Psoas muscle (tissue), 8 donors: ENCODE data around the gene ELAPOR1. TPM values are rescaled to one million over a fixed set of nuclear protein-coding genes. Genes with fewer than 3 reads are reported as not detected.

ENCODE experiments used
- ATAC-seq, 4 donors: fragments of 200-7000 bp; cut with Tn5 transposase; one replicate each; pipeline ENCODE4 v1.9.1; 2020; ENCODE audit warnings: moderate library complexity in 3 of 4, mild to moderate bottlenecking in 2 of 4
- DNase-seq, 2 donors: peaks; one replicate each; pipeline ENCODE4 v3.0.0-alpha.2; 2020
- H3K27ac ChIP-seq: fragments of 200-600 bp; one replicate; pipeline ENCODE4 v1.8.0; 2022
- H3K27me3 ChIP-seq, 3 donors: fragments of 200-600 bp in 1 of 3; one replicate each; pipeline versions ENCODE4 v1.6.1 to v1.8.0; 2013 to 2022; ENCODE audit warnings: low read length in 2 of 3, mild to moderate bottlenecking in 2 of 3, moderate library complexity in 1 of 3; ENCODE audit not compliant: insufficient read depth in 3 of 3
- H3K36me3 ChIP-seq, 2 donors: fragments of 200-600 bp in 1 of 2; one replicate each; pipeline versions ENCODE4 v1.6.1 to v1.8.0; 2013 to 2022; ENCODE audit warnings: low read depth in 1 of 2, mild to moderate bottlenecking in 1 of 2, moderate library complexity in 1 of 2; ENCODE audit not compliant: insufficient read depth in 1 of 2
- H3K4me1 ChIP-seq: fragments of 200-600 bp; one replicate; pipeline ENCODE4 v1.8.0; 2022
- H3K4me3 ChIP-seq: fragments of 200-600 bp; one replicate; pipeline ENCODE4 v1.8.0; 2022; ENCODE audit warnings: mild to moderate bottlenecking
- H3K9me3 ChIP-seq: fragments of 200-600 bp; one replicate; pipeline ENCODE4 v1.8.0; 2022
- CTCF ChIP-seq: fragments of 200-600 bp; IDR thresholded peaks from one replicate; pipeline ENCODE4 v1.8.0; 2022; ENCODE audit warnings: antibody characterized with exemption
- WGBS, 3 donors: extraction: QIAGEN DNeasy Blood & Tissue Kit; methylation state at CpG; one replicate each; pipeline versions ENCODE4 v1.1.6 to v1.1.7; 2013; 5-methylcytosine and 5-hydroxymethylcytosine counted together
- intact Hi-C, 2 donors: fragments of 100-400 bp; cut with DNase I; formaldehyde crosslinking; loops; one replicate each; pipeline versions ENCODE4 v1.11.0 to v1.14.2; 2022
- long read RNA-seq, 2 donors: library from polyadenylated mRNA; unstranded; transcript quantifications; one replicate each; pipeline ENCODE4 v2.0.0, GENCODE V29; 2021
- polyA plus RNA-seq, 3 donors: library from polyadenylated mRNA; stranded (reverse); fragments of 200-250 nt; gene quantifications; one replicate each; pipeline ENCODE4 v1.2.3, GENCODE V29; 2013
- total RNA-seq, 4 donors: library from RNA; stranded (reverse); fragmentation: NEBNext Ultra II Directional in 2 of 4; extraction: Animal tissue kit (Norgen Biotek cat#: 25700) in 2 of 4; gene quantifications; one replicate each; pipeline versions ENCODE4 v1.2.1 to v1.2.4, GENCODE V29; 2021 to 2023
- donor health status: healthy with polysubstance abuse.
- donor health status: DM: no; HTN: no; CAD: no; lungs with moderate emphysema.
- donor health status: Bipolar disorder and iron deficiency.
- donor health status: healthy.
- donor health status: DM: yes; HTN: yes; CAD: no.
- donor health status: DM: no; HTN: no; CAD: no.
- donor health status: DM: no; HTN: no; CAD: no.
- donor health status: DM: yes; HTN: yes; CAD: no.

Gene ELAPOR1, protein sequence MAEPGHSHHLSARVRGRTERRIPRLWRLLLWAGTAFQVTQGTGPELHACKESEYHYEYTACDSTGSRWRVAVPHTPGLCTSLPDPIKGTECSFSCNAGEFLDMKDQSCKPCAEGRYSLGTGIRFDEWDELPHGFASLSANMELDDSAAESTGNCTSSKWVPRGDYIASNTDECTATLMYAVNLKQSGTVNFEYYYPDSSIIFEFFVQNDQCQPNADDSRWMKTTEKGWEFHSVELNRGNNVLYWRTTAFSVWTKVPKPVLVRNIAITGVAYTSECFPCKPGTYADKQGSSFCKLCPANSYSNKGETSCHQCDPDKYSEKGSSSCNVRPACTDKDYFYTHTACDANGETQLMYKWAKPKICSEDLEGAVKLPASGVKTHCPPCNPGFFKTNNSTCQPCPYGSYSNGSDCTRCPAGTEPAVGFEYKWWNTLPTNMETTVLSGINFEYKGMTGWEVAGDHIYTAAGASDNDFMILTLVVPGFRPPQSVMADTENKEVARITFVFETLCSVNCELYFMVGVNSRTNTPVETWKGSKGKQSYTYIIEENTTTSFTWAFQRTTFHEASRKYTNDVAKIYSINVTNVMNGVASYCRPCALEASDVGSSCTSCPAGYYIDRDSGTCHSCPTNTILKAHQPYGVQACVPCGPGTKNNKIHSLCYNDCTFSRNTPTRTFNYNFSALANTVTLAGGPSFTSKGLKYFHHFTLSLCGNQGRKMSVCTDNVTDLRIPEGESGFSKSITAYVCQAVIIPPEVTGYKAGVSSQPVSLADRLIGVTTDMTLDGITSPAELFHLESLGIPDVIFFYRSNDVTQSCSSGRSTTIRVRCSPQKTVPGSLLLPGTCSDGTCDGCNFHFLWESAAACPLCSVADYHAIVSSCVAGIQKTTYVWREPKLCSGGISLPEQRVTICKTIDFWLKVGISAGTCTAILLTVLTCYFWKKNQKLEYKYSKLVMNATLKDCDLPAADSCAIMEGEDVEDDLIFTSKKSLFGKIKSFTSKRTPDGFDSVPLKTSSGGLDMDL
- under 1 TPM; 0.11 to 0.46 (median 0.32) TPM for total RNA-seq
- under 1 TPM in 2 of 3 donors, not detected in 1; 0.03 to 0.05 TPM for polyA plus RNA-seq
- long read RNA-seq, donor 1 = 0 reads
- long read RNA-seq, donor 2, partial matches to known transcripts = 0 of 1 reads
- long read RNA-seq, donor 2, other reads (novel, unspliced or antisense) = 1 of 1 reads

DNA sequence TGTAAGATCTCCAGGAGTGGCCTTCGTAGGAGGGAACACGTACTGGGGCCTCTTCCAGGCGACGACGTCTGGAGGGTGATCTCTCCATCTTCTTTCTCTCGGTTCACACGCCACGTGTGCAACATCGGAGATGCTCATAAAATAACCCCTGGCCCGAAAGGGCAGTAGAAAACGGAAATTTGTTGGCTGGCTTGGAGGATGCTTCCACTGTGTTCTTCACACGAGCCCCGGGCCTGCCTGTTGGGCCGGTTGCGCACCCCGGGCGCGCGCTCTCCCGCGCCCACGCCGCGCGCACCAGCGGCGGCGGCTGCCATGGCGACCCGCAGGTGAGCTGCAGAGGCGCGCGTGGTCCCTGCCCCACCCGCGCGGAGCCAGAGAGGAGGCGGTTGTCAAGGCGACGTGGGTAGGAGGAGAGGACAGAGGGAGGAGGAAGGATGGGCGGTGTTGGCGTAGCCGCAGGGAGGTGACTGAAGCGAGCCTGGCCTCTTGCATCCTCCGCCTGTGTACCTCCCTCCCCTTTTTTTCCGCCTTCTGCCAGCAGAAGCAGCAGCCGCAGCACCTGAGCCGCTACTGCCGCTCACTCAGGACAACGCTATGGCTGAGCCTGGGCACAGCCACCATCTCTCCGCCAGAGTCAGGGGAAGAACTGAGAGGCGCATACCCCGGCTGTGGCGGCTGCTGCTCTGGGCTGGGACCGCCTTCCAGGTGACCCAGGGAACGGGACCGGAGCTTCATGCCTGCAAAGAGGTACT is at the start of gene ELAPOR1:
Gene ELAPOR1 (plus strand): TSS at position 526 of the 752 bp plus-strand sequence. CDS start 69 bp downstream, at position 595.
- no peaks in the 10 kb centered on the region for H3K9me3 ChIP-seq
- no peaks in the 10 kb centered on the region for H3K36me3 ChIP-seq
- peak within 1 kb of the TSS; percentile 56 for H3K4me3 ChIP-seq
- peak; percentile 43 to 61 for DNase-seq
- intact Hi-C loops = loop anchor here in 1 of 2 donors (5.0 kb wide), 1 partner anchor 151 kb away; the partner anchor contains the start of gene CLCC1
- ATAC-seq = peak in 3 of 4 donors; percentile 19 to 39 (median 33)
- H3K27me3 ChIP-seq = peaks cover 0 to 40% (median 0%) of the 10 kb centered on the region in 3 donors
- no peak within 1 kb of the TSS for H3K27ac ChIP-seq
- no peak for TF ChIP-seq CTCF
- 1 to 2% (median 2%) methylated on average over 48 to 56 of the region's 56 CpGs for WGBS, 3 donors
- H3K4me1 ChIP-seq = peaks cover 10% of the 10 kb centered on the region

DNA sequence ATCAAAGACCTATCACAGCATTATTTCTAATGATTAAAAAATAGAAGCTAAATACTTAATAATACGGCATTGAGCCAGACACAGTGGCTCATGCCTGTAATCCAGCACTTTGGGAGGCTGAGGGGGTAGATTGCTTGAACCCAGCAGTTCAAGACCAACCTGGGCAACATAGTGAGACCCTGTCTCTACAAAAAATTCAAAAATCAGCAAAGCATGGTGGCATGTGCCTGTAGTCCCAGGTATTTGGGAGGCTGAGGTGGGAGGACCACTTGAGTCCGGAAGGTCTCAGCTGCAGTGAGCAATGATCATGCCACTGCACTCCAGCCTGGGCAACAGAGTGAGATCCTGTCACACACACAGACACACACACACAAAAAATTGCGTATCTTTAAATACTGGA is 48.8 kb upstream of the ELAPOR1 start:
- Histone ChIP-seq H3K9me3 (no peaks in the 10 kb centered on the region), H3K4me1 (peaks cover 8% of the 10 kb centered on the region), H3K27ac (no peak overlapping the region), H3K36me3 (peaks cover 4 to 69% of the 10 kb centered on the region in 2 donors), H3K27me3 (no peaks in the 10 kb centered on the region), H3K4me3 (no peak overlapping the region)
- intact Hi-C loops = no loop called here
- WGBS, 3 donors = 84 to 97% (median 92%) methylated on average over 3 of the region's 3 CpGs
- DNase-seq = no peak
- no peak for ATAC-seq
- no peak for TF ChIP-seq CTCF

- Histone ChIP-seq H3K36me3 (peaks cover 4 to 86% of the 10 kb centered on the region in 2 donors), H3K4me1 (no peaks in the 10 kb centered on the region), H3K9me3 (no peaks in the 10 kb centered on the region), H3K4me3 (no peak overlapping the region), H3K27me3 (no peaks in the 10 kb centered on the region), H3K27ac (no peak overlapping the region)
- no peak for ATAC-seq
- WGBS, 3 donors = 71 to 81% (median 78%) methylated on average over 8 of the region's 8 CpGs
- no peak for TF ChIP-seq CTCF
- intact Hi-C loops = no loop called here
- DNase-seq = no peak
These were observed 46.0 kb upstream of the ELAPOR1 start for GRCh38 chr1:109067883-109068282.

DNA sequence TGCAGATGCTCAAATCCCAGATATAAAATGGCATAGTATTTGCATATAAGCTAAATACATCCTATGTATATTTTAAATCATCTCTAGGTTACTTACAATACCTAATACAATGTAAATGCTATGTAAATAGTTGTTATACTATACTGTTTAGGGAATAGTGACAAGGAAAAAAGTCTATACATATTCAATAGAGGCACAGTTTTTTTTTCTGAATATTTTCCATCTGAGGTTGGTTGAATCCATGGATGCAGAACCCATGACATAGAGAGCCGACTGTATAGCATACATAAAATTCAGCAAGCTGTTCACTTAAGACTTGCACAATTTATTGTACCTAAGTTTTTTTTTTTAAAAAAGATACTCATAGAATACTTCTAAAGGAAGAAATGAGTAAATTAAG is 44.6 kb upstream of the ELAPOR1 start:
- no peak for ATAC-seq
- DNase-seq = no peak
- TF ChIP-seq CTCF = no peak
- Histone ChIP-seq H3K36me3 (peaks cover 4 to 82% of the 10 kb centered on the region in 2 donors), H3K4me3 (no peak overlapping the region), H3K27me3 (no peaks in the 10 kb centered on the region), H3K4me1 (no peaks in the 10 kb centered on the region), H3K27ac (no peak overlapping the region), H3K9me3 (no peaks in the 10 kb centered on the region)
- WGBS, 3 donors = 74 to 93% (median 84%) methylated on average over 1 of the region's 1 CpG
- intact Hi-C loops = no loop called here
